GM23248 (cell line): Measurements from ENCODE around the gene PLCH1. TPM values are rescaled to one million over a fixed set of nuclear protein-coding genes. Genes with fewer than 3 reads are reported as not detected.

ENCODE experiments used
- DNase-seq: peaks from one replicate; pipeline ENCODE4 v3.0.0-alpha.2; 2015
- H2AFZ ChIP-seq: fragments of 200-600 bp; sonication (generic); 2 replicates; pipeline ENCODE4 v1.6.1; 2016; ENCODE audit warnings: antibody characterized with exemption
- H3F3A ChIP-seq: fragments of 200-600 bp; sonication (generic); 2 replicates; pipeline ENCODE4 v1.6.1; 2016; ENCODE audit warnings: mild to moderate bottlenecking, antibody characterized with exemption, mixed run types; ENCODE audit not compliant: insufficient read depth
- H3K27ac ChIP-seq: fragments of 200-600 bp; sonication (generic); 2 replicates; pipeline ENCODE4 v1.5.1; 2016; ENCODE audit warnings: mild to moderate bottlenecking
- H3K27me3 ChIP-seq: fragments of 200-600 bp; sonication (generic); replicated peaks from 2 replicates; pipeline ENCODE4 v1.6.1; 2016; ENCODE audit warnings: mild to moderate bottlenecking; ENCODE audit not compliant: insufficient read depth
- H3K36me3 ChIP-seq: fragments of 200-600 bp; sonication (generic); 2 replicates; pipeline ENCODE4 v1.6.1; 2016; ENCODE audit warnings: low read depth, mild to moderate bottlenecking
- H3K4me1 ChIP-seq: fragments of 200-600 bp; sonication (generic); 2 replicates; pipeline ENCODE4 v1.6.1; 2016; ENCODE audit warnings: mild to moderate bottlenecking; ENCODE audit not compliant: insufficient read depth
- H3K4me2 ChIP-seq: fragments of 200-600 bp; sonication (generic); one replicate; pipeline ENCODE4 v1.6.1; 2016; ENCODE audit warnings: mild to moderate bottlenecking; ENCODE audit not compliant: unreplicated experiment
- H3K4me3 ChIP-seq: fragments of 200-600 bp; sonication (generic); 2 replicates; pipeline ENCODE4 v1.5.1; 2016; ENCODE audit warnings: mild to moderate bottlenecking
- H3K79me2 ChIP-seq: fragments of 200-600 bp; sonication (generic); 2 replicates; pipeline ENCODE4 v1.6.1; 2016; ENCODE audit warnings: mild to moderate bottlenecking; ENCODE audit not compliant: insufficient read depth
- H3K9ac ChIP-seq: fragments of 200-600 bp; sonication (generic); 2 replicates; pipeline ENCODE4 v1.6.1; 2016; ENCODE audit warnings: mild to moderate bottlenecking
- H3K9me2 ChIP-seq: fragments of 200-600 bp; sonication (generic); 2 replicates; pipeline ENCODE4 v1.6.1; 2016; ENCODE audit warnings: mixed run types, mild to moderate bottlenecking, moderate library complexity; ENCODE audit not compliant: insufficient read depth
- H3K9me3 ChIP-seq: fragments of 200-600 bp; sonication (generic); one replicate; pipeline ENCODE4 v1.6.1; 2017; ENCODE audit warnings: low read depth
- H4K20me1 ChIP-seq: fragments of 200-600 bp; sonication (generic); 2 replicates; pipeline ENCODE4 v1.6.0; 2016; ENCODE audit not compliant: insufficient read depth
- EZH2 ChIP-seq: fragments of 200-600 bp; sonication (generic); IDR thresholded peaks from 2 replicates; pipeline ENCODE4 v1.6.1; 2018; ENCODE audit warnings: antibody characterized with exemption, mild to moderate bottlenecking; ENCODE audit not compliant: insufficient read depth, poor library complexity, severe bottlenecking
- EZH2phosphoT487 ChIP-seq: fragments of 200-600 bp; sonication (generic); IDR thresholded peaks from 2 replicates; pipeline ENCODE4 v1.6.1; 2018; ENCODE audit warnings: antibody characterized with exemption, moderate library complexity, mild to moderate bottlenecking, low read depth; ENCODE audit not compliant: insufficient read depth
- WGBS, 2 experiments: methylation state at CpG; one replicate each; pipeline ENCODE4 v1.1.6; 2015 to 2017; ENCODE audit warnings: low lambda C conversion rate in 2 of 2, low coverage in 1 of 2; ENCODE audit errors: missing lambda C conversion rate in 2 of 2; 5-methylcytosine and 5-hydroxymethylcytosine counted together
- in situ Hi-C: fragments of 300-500 bp; cut with MboI; formaldehyde crosslinking; loops from 2 replicates; pipeline ENCODE4 v1.15.0; 2020
- polyA plus RNA-seq: library from polyadenylated mRNA; unstranded; fragments of >200 nt; fragmentation: Nextera tagmentation; extraction: Ambion mirVana; gene quantifications from 2 replicates; pipeline ENCODE4 v1.2.1, GENCODE V29; 2016
- total RNA-seq: library from RNA; depleted of rRNA; stranded (reverse); fragments of >200 nt; shearing (Covaris generic); gene quantifications from 2 replicates; pipeline ENCODE4 v1.2.3, GENCODE V29; 2014

PLCH1 gene
- total and polyA plus RNA-seq, 2 experiments from 2014 or later: not detected

GRCh38 chr3:155611456-155611855, 133.4 kb downstream of the PLCH1 start:
- Histone ChIP-seq H3K79me2 (no peaks in the 10 kb centered on the region), H3K4me2 (no peak overlapping the region), H3K9ac (no peak overlapping the region), H3K36me3 (no peaks in the 10 kb centered on the region), H4K20me1 (no peaks in the 10 kb centered on the region), H3K4me3 (no peak overlapping the region), H3K27ac (no peak overlapping the region), H2AFZ (no peak overlapping the region), H3K27me3 (no peaks in the 10 kb centered on the region), H3F3A (no peaks in the 10 kb centered on the region), H3K9me3 (no peaks in the 10 kb centered on the region), H3K4me1 (no peaks in the 10 kb centered on the region), H3K9me2 (no peaks in the 10 kb centered on the region)
- TF ChIP-seq EZH2 (no peak), EZH2phosphoT487 (no peak)
- no peak for DNase-seq
- in situ Hi-C loops: no loop called here

- Histone ChIP-seq H3K4me3 (no peak overlapping the region), H3K9ac (no peak overlapping the region), H3K9me2 (no peaks in the 10 kb centered on the region), H3K36me3 (no peaks in the 10 kb centered on the region), H3K79me2 (no peaks in the 10 kb centered on the region), H2AFZ (no peak overlapping the region), H3F3A (no peaks in the 10 kb centered on the region), H3K9me3 (no peaks in the 10 kb centered on the region), H3K4me1 (no peaks in the 10 kb centered on the region), H3K27me3 (no peaks in the 10 kb centered on the region), H4K20me1 (no peaks in the 10 kb centered on the region), H3K27ac (no peak overlapping the region), H3K4me2 (no peak overlapping the region)
- in situ Hi-C loops: no loop called here
- no peak for TF ChIP-seq EZH2phosphoT487
- no peak for TF ChIP-seq EZH2
- DNase-seq: no peak
Observed at GRCh38 chr3:155609586-155609985, 135.3 kb downstream of the PLCH1 start.

GRCh38 chr3:155608228-155608920, 136.5 kb downstream of the PLCH1 start:
- H3K4me1 ChIP-seq: no peaks in the 10 kb centered on the region
- in situ Hi-C loops: no loop called here
- H3K36me3 ChIP-seq: no peaks in the 10 kb centered on the region
- H3K4me2 ChIP-seq: no peak overlapping the region
- no peaks in the 10 kb centered on the region for H3K27me3 ChIP-seq
- no peak overlapping the region for H3K27ac ChIP-seq
- H3K9me2 ChIP-seq: no peaks in the 10 kb centered on the region
- H3K9ac ChIP-seq: no peak overlapping the region
- H3K79me2 ChIP-seq: no peaks in the 10 kb centered on the region
- DNase-seq: no peak
- H3F3A ChIP-seq: no peaks in the 10 kb centered on the region
- no peak overlapping the region for H3K4me3 ChIP-seq
- WGBS, 2 experiments: 69 to 70% methylated on average over 10 of the region's 10 CpGs
- H3K9me3 ChIP-seq: no peaks in the 10 kb centered on the region
- H4K20me1 ChIP-seq: no peaks in the 10 kb centered on the region
- TF ChIP-seq EZH2: no peak
- TF ChIP-seq EZH2phosphoT487: no peak
- H2AFZ ChIP-seq: no peak overlapping the region

- Histone ChIP-seq H3K4me3 (no peak overlapping the region), H3K9me3 (no peaks in the 10 kb centered on the region), H3K79me2 (no peaks in the 10 kb centered on the region), H3K27me3 (no peaks in the 10 kb centered on the region), H3K27ac (no peak overlapping the region), H3K36me3 (no peaks in the 10 kb centered on the region), H2AFZ (no peak overlapping the region), H3K9me2 (no peaks in the 10 kb centered on the region), H3K9ac (no peak overlapping the region), H4K20me1 (no peaks in the 10 kb centered on the region), H3K4me2 (no peak overlapping the region), H3K4me1 (no peaks in the 10 kb centered on the region), H3F3A (no peaks in the 10 kb centered on the region)
- in situ Hi-C loops: no loop called here
- TF ChIP-seq EZH2phosphoT487 (no peak), EZH2 (no peak)
- DNase-seq: no peak
- 38 to 50% methylated on average over 1 of the region's 1 CpG for WGBS, 2 experiments
Observed at GRCh38 chr3:155607761-155608160, 137.1 kb downstream of the PLCH1 start.

GRCh38 chr3:155605571-155605970, 139.3 kb downstream of the PLCH1 start:
- no peak overlapping the region for H3K4me2 ChIP-seq
- no peaks in the 10 kb centered on the region for H3K4me1 ChIP-seq
- H3K27me3 ChIP-seq: no peaks in the 10 kb centered on the region
- H3F3A ChIP-seq: no peaks in the 10 kb centered on the region
- H3K9ac ChIP-seq: no peak overlapping the region
- no peaks in the 10 kb centered on the region for H3K79me2 ChIP-seq
- TF ChIP-seq EZH2 (no peak), EZH2phosphoT487 (no peak)
- H3K27ac ChIP-seq: no peak overlapping the region
- no peaks in the 10 kb centered on the region for H3K9me2 ChIP-seq
- 43 to 44% methylated on average over 5 of the region's 5 CpGs for WGBS, 2 experiments
- no peak overlapping the region for H3K4me3 ChIP-seq
- H4K20me1 ChIP-seq: no peaks in the 10 kb centered on the region
- DNase-seq: no peak
- no peaks in the 10 kb centered on the region for H3K36me3 ChIP-seq
- in situ Hi-C loops: no loop called here
- no peaks in the 10 kb centered on the region for H3K9me3 ChIP-seq
- peak overlapping the region; percentile 16; the same call in 1 of the 2 replicates for H2AFZ ChIP-seq
